ENCODE data around the gene PLD5.

PLD5 gene

DNA sequence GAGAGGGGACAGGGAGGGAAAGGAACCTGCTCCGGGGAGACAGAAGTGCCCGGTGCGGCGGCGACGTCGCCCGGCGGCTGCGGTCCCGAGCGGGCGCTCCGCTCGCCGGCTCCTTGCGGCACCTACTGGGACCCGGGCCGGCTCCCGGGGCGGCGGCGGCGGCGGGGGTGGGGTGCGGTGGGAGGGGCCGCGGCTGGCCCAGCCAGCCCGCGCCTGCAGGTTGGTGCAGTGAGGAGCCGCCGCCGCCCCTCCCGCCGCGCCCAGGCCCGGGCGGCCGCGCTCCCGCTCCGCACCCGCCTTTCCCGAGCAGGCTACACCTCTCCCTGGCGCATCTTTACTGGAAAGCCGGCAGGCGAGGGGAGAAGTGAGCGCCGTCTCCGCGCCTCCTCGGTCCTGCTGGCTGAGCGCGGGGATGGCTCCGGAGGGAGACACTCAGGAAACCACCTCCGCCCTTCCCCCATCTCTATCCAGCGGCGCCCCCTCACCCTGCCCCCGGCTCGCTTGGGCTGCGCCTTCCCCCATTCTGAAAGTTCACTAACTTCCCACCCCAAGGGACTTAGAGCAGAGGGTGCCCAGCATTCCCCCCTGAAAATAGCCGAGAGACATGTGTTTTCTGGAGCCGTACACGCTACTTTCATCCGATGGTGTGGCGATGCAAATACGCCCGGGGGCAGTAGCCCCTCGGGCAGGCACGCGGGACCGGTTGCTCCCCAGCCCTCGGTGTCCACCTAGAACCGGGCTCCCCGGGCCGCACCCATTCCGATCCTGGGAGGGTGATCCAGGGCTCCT is at the start of gene PLD5:
TSS of gene PLD5 (minus strand) at position 127 of the 789 bp plus-strand sequence.
- DNase-seq: no peak

DNA sequence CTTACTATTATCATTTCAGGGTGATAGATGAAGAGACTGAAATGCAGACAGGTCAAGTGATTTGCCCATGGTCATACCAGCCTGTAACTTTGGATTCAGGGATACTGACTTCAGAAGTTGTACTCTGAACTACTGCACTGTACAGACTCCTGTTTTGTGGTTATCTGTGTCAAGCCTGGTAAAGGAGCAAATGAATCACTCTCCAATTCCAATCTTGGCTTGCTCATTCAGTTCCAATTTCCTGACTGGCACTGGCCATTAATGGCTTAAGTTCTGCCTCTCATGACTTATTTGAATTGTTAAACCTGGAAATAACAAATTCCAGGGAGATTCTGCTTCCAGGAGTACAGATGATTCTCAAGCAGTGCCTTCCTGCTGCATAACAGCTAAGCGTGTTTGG is 45.4 kb upstream of the PLD5 start:
- no peak for DNase-seq

DNA sequence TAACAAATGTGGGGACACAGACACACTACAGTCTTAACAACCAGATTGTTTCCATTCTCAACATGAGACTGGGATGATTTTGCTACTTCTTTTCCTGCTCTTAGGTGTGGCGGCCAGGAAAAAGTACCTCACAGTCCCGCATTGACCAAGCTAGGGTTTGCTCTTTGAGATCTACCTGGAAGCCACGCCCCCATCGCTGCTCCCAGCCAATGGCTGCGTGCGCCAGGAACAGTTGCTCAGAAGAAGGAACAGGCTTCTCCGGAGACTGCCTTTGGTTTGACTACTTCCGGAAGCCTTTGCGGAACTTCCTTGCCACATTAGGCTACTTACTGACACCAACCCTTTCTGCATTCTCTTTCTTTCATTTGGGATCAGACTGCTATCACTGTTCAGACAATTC is 44.2 kb upstream of the PLD5 start:
- no peak for DNase-seq

DNA sequence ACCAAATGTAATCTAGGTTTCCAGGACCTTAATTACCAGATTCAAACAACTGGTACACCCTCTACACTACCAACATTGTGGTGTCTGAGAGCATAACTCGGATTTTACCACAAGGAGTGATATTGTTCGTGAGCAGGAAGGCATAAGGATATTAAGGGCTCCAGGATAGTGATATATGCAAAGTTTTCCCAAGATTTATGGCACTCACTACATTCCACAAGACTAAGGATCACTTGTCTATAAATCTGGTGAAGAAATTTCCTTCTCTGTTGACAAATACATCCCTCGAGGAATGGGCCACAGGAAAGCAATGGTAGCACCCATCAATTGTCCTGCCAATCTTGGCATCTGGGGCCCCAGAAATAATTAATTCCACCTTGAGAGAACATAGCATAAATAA is 43.1 kb upstream of the PLD5 start:
- DNase-seq: no peak

DNA sequence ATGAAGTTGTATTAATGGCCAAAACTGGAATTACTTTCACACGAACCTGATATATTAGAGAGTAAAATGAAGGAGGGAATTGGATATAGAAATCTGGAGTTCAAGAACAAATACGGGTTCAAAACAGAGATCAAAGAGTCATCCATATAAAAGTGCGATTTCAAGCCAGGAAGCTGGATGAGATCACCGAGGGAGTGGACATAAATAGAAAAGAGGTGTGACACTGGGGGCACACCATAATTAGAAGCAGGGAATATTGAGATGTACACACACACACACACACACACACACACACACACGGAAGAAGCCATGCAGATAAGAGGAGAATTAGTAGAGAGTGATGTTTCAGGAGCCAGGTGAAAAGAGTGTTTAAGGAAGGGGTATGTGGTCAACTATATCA is 32.3 kb upstream of the PLD5 start:
- DNase-seq: no peak

DNA sequence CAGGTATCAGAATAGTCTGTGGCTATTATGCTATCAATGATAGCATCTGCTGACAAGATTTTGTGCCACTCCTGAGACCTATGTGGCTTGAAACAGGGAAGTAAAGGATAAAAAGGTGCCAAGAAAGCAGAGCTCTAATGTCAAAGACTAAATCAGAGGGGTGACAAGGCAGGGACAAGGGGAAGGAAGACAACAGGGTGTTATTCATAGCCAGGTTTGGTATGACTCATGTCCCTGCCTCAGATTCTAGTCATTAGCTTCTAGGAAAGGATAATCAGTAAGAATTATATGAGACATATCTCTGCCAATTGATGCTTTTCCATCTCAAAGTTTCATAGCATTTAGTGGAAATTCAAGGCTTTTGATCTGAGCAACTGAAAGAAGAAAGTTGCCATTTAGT is 31.8 kb upstream of the PLD5 start:
- no peak for DNase-seq

DNA sequence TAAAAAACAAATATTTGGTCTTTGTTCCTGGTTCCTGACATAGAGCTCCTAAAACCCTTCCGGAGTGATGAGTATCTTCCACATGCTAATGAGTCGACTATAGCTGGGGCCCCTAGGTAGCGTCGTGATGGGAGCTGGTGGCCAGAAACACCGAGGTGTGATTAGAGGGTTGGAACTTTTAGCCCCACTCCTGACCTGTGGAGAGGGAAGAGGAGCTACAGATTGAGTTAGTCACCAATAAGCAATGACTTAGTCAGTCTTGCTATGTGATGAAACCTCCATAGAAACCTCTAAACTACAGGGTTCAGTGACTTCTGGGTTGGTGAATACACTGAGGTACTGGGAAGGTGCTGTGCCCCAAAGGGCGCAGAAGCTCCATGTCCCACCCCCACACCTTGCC is 30.1 kb upstream of the PLD5 start:
- DNase-seq: no peak

DNA sequence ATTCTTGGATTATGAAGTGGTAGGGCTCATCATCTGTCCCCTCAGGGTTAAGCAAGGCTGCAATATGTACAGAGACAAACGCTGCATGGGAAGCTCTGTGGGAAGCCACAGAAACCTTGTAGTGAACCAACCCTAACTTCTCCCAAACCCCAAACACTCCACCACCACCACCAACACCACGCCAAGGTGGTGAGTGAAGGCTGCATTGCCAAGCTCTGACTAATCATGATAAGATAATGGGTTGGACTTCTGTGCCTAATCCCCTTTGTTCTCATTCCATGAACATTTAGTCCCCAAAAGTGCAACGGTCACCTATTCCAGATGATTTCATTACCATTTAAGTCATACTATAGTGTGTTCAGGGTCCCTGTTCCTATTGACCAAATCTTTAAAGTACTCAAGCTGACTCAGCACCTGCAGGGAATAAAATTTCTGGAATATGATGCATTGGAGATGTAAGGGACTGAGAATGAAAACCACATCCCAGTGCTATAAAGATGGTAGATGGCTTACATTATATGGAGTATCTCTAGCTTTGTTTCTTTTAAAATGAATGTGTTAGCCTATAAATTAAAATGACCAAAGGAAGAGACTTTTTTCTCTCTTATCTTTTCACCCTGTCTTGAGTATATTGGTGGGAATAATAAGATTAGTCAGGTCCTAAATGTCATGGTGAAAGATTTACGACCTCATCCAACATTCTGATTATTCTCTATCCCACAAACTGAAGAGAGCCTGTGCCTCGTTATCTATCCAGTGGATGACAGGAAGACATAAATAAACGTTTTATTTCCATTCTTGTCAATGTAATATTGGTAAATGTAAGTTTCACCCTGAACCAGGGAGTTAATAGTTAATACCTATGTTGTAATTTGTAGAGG is 22.6 kb upstream of the PLD5 start:
- no peak for DNase-seq

DNA sequence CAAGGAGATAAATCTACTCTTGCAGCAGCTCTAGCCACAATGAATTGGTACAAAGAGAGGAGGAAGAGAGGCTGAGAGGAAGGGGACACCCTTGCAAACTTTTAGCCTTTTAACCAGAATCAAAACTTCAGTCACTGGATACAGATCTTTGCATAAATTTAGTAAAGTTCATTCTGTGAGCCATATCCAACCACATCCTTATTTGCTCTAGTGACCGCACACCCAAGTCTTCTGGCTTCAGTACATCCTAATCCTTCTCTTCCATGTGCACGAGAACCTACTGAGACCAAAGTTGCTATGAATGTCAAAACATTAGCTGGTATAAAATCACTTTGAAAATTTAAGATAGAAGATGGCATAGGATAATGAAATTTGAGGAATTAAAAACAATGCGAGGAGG is 21.9 kb upstream of the PLD5 start:
- no peak for DNase-seq

DNA sequence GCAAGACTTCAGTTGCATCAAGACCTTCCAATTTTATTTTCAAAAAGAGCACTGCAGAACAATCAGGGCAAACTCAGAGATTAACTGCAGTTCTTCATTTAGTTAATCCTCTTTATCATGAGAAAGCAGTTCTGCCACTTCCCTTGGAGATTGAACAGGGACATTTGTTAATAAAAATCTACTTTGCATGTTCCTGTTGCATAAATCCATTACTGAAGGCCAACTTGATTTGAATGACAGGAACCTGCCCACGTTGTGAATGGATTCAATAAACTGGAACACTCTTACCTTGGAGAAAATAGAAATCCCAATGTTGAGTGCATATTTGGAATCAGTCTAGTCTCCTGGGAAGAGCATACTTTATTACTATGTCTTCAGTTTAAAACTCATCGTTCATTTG is 19.6 kb upstream of the PLD5 start:
- DNase-seq: no peak

DNA sequence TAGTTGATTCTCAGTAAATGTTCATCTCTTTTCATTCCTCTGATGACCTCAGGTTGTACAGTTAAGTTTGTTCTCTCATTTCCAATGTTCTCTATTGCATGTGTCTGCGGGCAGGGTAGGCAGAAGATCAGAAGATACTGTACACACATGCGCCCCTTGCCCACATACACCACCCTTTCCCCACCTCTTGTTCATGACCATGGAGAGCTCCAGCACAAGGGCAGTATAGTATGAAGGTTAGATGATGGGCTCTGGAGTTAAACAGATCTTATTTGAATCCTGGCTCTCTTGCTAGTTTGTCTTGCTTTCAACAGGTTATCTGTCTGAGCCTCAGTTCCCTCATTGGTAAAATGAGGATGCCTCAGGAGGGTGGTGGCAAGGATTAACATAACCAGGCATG is 17.8 kb upstream of the PLD5 start:
- no peak for DNase-seq

DNA sequence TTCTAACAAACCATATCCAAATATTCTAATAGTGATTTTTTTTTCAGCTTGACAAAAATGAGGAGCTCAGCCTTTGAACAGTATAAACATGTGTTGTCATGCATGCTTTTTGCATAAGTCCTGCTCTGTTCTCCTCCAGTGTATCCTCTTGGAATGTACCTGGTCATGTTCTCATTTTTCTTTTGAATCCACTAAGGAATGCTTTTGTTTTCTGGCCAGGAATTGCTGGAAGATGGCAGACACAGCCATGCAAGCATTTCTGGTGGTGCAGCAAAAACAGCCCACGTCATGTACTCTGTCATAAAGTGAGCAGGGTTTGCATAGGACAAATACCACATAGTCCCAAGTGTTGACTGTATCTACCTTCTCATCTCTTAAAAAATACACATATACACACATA is 11.5 kb upstream of the PLD5 start:
- DNase-seq: no peak

DNA sequence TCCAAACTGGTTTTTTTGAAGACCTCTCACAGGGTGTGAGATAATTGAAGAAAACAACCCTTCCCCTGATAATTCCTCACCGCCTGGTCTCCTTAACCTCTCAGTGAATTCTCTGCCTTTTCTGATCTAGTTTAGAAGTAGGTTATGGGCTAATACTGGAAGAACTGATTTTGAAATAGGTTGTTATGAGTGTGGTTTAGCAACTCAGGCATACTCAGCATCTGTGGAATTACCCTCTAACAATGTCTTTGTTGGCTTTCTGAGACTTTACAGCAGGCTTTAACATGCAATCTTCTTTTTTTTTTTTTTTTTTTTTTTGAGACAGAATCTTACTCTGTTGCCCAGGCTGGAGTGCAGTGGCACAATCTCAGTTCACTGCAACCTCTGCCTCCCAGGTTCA is 10.3 kb upstream of the PLD5 start:
- DNase-seq: no peak

DNA sequence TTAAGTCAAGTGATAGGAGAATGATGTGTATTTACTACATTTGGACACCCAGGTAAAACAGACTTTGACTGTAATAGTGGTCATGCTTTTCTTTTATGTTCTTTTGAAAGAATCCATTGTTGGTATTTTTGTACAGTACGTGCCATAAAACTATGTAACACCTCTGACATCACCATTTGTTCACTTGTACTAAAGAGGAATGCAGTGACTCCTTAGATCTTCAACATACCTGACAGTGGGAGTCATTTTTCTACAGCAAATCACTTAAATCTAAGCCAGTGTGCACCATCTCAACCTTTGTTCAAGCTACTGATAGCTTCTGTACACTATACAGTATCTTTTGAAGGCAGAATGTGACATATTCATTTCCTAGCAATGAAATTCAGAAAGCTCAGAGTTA is 6.3 kb upstream of the PLD5 start:
- DNase-seq: no peak

DNA sequence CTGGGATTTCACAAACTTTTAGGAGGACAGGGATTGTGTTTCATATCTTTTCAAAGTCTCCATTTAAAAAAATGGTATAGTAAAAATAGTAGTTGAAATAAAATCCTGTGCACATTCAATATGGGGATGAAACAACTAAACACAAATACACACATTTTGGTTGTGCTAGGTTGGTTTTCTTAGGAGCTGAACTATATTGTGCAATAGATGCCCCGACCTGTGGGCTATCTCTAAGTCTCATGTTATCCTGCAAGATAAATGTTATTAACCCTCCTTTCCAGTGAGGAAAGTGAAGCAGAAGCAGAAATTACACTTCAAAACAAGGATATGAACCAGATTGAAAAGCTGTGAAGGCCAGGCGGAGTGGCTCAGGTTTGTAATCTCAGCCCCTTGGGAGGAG is 1.3 kb upstream of the PLD5 start:
- DNase-seq: no peak

DNA sequence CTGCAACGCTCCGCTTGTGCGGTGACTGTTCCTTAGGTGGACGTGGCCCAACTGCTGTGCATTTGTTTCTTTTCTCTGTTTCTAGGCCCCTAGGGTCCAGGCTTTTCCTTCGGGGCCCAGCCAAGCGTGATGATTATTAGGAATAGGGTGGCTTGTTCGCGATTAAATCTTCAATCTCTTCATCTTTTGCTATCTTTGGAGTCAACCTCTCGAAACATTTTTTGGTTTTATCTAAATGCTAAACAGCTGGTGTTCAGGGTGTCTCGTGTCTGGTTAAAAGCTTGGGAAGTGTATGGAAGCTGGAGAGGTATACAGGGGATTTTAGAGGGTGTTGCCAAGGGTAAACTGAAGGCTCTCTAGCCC is 844 bp upstream of the PLD5 start:
- no peak for DNase-seq

DNA sequence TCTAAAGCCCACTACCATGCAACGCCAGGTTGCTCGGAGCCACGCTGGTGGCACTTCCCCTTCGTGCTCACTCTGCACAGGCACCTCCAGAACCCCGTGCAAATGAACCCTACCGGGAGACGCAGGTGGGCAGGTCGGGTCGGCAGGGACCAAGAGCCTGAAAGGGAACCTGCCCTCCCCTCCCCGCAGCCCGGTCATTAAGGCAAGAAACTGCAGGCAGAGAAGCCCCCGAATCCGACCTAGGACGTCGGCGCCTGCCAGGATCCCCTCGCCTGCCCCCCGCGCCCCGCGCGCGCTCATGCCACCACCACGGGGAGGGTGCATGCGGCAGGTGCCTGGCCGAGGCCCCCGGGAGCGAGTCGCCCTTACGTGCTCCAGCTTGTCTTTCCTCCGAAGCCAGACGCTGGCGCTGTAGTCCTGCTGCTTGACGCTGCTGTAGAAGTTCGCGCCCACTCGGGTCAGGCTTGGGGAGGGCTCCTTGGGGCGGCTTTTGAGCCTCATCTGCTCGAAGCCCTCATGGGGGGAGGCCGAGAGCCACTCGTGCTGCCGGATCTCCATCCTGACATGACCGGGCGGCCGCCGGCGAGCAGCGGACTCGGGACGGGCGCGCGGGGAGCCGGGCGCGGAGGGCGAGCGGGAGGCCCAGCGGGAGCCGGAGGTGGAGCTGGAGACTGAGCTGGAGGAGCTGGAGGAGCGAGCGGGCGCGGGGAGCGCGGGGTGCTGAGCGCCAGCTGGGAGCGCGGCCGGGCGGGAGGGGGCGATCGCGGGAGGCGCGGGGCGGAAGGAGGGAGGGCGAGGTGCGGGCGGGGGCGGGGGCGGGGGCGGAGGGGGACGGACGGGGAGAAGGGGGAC is 552 bp downstream of the PLD5 start:
- DNase-seq: no peak

DNA sequence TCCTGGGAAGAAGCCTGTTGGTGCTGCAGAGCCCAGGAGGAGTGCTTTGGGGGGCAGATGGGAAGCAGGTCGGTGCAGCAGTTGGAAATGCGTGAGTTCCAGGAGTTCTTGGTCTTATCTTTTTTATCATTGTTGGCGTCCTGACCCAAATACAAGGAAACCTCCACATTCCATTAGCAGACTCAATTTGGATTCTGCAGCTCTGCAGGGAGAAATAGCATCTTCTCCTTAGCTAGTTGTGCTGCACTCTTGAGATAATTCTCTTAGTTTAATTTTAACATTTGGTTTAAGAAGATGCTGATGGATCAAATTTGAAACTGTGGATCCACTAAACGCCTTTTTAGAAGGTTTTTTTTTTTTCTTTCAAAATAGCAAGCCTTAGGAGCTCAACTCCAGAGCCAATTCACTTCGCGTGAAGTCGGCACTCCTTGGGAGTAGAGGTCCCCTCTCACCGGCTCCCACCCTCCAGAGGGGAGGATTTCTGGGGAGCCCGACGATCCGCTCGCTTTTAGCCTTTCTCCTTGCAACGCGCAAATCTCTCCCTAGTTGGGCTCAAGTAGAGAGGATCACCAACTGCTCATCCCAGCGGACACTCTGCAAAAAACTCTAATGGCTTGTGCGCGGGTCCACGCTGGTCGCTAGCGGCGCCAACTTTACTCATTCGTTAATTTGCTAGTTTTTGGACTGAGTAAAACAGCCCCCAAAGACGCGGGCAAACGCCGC is 1.3 kb downstream of the PLD5 start:
- DNase-seq: no peak

DNA sequence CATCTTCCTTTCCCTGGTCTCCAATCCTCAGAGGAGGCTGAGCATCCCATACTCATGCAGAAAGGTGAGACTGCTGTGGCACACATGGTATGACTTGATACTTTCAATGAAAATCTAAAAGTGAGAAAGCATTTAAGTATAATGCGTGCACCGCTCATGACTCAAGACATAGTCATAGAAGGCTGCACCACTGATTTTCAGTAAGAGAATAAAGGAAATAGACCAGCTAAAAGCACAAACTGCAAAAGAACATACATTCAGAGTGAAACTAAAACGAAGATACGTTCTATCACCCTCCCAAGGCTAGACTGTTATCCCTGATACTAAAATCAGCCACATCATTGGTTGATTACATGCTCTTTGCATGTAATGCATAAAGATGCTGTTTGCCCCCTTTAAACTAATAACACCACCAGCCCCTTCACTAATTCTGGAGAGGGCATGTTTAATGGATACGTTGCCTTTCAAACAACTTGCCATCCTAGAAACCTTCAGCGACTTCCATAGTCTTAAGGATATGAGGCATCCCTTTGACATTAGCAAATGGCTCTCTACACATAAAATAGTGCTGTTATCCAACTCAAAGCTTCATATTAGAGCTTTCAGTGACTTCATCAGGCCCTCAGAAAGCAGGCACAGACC is 2.1 kb downstream of the PLD5 start:
- DNase-seq: no peak

DNA sequence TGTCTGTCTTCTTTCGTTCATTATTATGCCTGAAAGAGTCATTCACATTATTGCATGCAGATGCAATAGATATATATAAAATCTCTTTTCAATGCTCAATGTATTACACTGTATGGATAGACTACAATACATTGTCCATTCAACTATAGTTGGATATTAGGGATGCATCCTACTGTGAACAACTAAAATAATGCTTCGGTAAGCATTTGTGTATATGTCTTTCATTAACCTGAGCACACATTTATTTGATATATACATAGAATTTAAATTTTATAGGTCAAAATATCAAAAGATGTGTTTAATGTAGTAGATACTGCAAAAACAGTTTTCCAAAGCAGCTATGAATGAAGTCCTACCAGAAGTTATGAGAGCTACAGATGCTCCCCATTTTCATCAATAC is 8.9 kb downstream of the PLD5 start:
- DNase-seq: no peak

DNA sequence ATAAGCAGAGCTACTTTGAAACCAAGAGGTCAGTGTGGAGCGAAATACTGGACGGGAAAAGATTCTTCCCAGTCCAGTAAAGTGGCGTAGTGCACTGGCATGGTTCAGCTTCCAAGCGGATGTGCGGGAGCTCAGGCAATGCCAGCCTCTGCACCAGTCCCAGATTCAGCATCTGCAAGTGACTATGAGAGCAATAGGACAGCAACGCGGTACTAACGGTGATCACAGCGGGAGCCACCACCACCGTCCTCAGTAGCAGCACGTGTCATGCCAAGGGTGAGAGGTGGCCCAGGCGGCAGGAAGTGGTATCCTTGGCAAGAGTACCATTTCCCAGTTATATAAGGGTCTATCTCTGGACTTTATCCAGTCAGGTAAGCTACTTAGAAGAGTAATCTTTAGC is 17.8 kb downstream of the PLD5 start:
- DNase-seq: no peak

DNA sequence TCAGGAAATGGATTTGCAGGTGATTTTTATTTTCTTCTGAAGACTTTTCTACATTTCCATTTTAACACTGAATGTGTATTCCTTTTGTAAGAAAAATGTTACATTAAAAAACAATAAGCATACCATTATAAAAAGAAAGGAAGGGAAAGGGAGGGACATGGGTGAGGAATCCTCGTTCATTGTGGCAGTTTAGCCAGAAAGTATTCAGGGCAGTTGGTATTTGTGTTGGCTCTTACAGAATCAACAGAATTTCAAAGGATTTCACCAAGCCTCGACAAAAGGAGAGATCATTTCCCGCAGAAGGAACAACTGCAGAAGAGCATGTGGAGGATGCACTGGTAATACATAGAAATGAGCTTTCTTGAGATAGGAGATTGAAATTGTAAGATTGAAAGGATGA is 35.0 kb downstream of the PLD5 start:
- no peak for DNase-seq

Measured in CD4-positive, alpha-beta T cell treated with Interleukin-21 for 1 hour (primary cell).